ENCODE results near the gene ATP5IF1. TPM values are rescaled to one million over a fixed set of nuclear protein-coding genes. Genes with fewer than 3 reads are reported as not detected.

ATP5IF1 gene
- total and polyA plus RNA-seq, 9 of the 15 experiments (the other 6 are each of a cell fraction or from before 2014, with no cell fraction given): 292 to 1,422 (median 388) TPM

DNA sequence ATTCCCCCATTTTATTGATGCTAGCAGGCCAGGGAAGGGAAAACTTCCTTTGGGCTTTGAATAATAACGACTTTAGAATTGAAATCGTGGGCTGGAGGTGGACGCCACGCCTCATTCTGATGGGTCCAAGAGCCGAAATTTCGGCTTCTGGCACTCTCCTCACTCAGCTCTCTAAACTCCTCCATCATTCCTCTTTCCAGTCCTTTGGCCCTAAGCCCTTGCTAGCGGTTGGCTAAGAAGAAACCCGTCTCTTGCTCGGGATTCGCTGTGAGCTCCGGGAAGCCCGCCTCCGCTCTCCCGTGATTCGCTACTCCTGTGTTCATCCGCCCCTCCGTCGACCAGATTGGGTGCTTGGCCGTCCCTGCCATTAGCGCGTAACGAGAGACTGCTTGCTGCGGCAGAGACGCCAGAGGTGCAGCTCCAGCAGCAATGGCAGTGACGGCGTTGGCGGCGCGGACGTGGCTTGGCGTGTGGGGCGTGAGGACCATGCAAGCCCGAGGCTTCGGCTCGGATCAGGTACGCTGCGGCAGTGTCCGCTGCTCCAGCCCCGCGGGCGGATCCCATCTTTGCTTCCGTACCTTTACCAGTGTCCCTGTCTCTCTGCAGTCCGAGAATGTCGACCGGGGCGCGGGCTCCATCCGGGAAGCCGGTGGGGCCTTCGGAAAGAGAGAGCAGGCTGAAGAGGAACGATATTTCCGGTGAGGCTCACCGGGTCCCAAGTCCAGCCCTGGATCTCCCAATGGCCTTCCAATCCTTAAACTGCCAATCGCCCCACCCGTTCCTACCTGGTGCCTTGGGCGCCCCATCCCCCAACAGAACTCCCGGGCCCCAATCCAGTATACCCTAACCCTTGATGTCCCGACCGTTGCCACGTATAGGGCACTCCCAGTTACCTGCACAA, at the start of gene ATP5IF1 (continued):
- TF ChIP-seq CHCHD3 (CRISPR knock-in tag; IDR thresholded peaks at IDR 0.05): no peak
- peak; percentile 86 for TF ChIP-seq SP2 (IDR thresholded peaks at IDR 0.05; ENCODE audit: extremely low read depth, low read depth, low read length, poor library complexity, severe bottlenecking)
- TF ChIP-seq NFYB (IDR thresholded peaks at IDR 0.05; ENCODE audit: extremely low read depth, insufficient read length): peak; percentile 99
- no peak for TF ChIP-seq NFE2 (IDR thresholded peaks at IDR 0.05; ENCODE audit: low read depth)
- TF ChIP-seq RNF219 (CRISPR knock-in tag; IDR thresholded peaks at IDR 0.05): no peak
- TF ChIP-seq ZBTB17 (CRISPR knock-in tag; IDR thresholded peaks at IDR 0.05): no peak
- no peak for TF ChIP-seq TFE3 (CRISPR knock-in tag; IDR thresholded peaks at IDR 0.05)
- TF ChIP-seq PYGO2 (tag; IDR thresholded peaks at IDR 0.05): no peak
- TF ChIP-seq ZNF224 (CRISPR knock-in tag; IDR thresholded peaks at IDR 0.05): no peak
- TF ChIP-seq XRCC5 (IDR thresholded peaks at IDR 0.05; ENCODE audit: low read depth, low read length): no peak
- TF ChIP-seq CREB3L1 (IDR thresholded peaks at IDR 0.05; ENCODE audit: borderline replicate concordance, low read depth): peak; percentile 81
- no peak for TF ChIP-seq ELF4 (CRISPR knock-in tag; IDR thresholded peaks at IDR 0.05)
- TF ChIP-seq, protein P1, sequence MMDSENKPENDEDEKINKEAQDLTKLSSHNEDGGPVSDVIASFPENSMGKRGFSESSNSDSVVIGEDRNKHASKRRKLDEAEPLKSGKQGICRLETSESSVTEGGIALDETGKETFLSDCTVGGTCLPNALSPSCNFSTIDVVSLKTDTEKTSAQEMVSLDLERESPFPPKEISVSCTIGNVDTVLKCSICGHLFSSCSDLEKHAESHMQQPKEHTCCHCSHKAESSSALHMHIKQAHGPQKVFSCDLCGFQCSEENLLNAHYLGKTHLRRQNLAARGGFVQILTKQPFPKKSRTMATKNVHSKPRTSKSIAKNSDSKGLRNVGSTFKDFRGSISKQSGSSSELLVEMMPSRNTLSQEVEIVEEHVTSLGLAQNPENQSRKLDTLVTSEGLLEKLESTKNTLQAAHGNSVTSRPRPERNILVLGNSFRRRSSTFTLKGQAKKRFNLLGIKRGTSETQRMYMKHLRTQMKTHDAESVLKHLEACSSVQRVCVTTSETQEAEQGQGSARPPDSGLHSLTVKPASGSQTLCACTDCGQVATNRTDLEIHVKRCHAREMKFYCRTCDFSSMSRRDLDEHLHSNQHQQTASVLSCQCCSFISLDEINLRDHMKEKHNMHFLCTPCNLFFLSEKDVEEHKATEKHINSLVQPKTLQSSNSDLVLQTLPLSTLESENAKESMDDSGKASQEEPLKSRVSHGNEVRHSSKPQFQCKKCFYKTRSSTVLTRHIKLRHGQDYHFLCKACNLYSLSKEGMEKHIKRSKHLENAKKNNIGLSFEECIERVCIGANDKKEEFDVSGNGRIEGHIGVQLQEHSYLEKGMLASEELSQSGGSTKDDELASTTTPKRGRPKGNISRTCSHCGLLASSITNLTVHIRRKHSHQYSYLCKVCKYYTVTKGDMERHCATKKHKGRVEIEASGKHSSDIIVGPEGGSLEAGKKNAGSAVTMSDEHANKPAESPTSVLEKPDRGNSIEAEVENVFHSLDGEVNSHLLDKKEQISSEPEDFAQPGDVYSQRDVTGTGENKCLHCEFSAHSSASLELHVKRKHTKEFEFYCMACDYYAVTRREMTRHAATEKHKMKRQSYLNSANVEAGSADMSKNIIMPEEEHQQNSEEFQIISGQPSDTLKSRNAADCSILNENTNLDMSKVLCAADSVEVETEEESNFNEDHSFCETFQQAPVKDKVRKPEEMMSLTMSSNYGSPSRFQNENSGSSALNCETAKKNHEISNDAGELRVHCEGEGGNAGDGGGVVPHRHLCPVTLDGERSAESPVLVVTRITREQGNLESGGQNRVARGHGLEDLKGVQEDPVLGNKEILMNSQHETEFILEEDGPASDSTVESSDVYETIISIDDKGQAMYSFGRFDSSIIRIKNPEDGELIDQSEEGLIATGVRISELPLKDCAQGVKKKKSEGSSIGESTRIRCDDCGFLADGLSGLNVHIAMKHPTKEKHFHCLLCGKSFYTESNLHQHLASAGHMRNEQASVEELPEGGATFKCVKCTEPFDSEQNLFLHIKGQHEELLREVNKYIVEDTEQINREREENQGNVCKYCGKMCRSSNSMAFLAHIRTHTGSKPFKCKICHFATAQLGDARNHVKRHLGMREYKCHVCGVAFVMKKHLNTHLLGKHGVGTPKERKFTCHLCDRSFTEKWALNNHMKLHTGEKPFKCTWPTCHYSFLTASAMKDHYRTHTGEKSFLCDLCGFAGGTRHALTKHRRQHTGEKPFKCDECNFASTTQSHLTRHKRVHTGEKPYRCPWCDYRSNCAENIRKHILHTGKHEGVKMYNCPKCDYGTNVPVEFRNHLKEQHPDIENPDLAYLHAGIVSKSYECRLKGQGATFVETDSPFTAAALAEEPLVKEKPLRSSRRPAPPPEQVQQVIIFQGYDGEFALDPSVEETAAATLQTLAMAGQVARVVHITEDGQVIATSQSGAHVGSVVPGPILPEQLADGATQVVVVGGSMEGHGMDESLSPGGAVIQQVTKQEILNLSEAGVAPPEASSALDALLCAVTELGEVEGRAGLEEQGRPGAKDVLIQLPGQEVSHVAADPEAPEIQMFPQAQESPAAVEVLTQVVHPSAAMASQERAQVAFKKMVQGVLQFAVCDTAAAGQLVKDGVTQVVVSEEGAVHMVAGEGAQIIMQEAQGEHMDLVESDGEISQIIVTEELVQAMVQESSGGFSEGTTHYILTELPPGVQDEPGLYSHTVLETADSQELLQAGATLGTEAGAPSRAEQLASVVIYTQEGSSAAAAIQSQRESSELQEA (IDR thresholded peaks at IDR 0.05; ENCODE audit: low read depth): no peak; the same call in 1 of the 2 replicates

All from K562 (cell line).